SU-DHL-6 (cell line): Measurements from ENCODE around the gene DBN1.

ENCODE experiments used
- EZH2phosphoT487 ChIP-seq: fragments of 200-600 bp; sonication (generic), shearing (Covaris generic); conservative IDR thresholded peaks from 2 replicates; pipeline ENCODE4 v1.6.1; 2018; ENCODE audit warnings: mild to moderate bottlenecking, antibody characterized with exemption, low read length, moderate library complexity, mixed read lengths
- TF ChIP-seq, protein P1 (sequence below): fragments of 200-600 bp; sonication (generic); IDR thresholded peaks from one replicate; pipeline ENCODE4 v1.5.1; 2017; ENCODE audit warnings: antibody characterized with exemption, mild to moderate bottlenecking, low read length, moderate library complexity; ENCODE audit not compliant: insufficient read depth, poor library complexity, severe bottlenecking

DNA sequence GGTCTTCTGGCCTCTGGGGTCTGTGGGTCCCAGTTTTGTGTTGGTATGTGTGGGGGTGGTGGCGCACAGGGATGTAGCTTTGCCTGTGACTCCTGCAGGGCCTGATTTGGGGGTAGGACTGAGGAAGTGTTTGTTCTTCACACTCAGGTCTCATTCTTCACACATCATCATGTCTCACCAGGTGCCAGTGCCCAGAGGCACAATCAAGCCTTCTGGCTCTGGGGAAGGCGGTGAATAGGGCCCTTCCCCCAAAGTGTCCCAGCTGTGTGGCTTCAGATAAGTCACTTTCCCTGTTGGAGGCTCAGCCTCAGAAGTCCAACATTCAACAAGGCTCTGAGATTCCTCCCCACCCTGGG is 5.1 kb downstream of the DBN1 start:
- TF ChIP-seq, protein P1, sequence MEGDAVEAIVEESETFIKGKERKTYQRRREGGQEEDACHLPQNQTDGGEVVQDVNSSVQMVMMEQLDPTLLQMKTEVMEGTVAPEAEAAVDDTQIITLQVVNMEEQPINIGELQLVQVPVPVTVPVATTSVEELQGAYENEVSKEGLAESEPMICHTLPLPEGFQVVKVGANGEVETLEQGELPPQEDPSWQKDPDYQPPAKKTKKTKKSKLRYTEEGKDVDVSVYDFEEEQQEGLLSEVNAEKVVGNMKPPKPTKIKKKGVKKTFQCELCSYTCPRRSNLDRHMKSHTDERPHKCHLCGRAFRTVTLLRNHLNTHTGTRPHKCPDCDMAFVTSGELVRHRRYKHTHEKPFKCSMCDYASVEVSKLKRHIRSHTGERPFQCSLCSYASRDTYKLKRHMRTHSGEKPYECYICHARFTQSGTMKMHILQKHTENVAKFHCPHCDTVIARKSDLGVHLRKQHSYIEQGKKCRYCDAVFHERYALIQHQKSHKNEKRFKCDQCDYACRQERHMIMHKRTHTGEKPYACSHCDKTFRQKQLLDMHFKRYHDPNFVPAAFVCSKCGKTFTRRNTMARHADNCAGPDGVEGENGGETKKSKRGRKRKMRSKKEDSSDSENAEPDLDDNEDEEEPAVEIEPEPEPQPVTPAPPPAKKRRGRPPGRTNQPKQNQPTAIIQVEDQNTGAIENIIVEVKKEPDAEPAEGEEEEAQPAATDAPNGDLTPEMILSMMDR, result no peak
- no peak for TF ChIP-seq EZH2phosphoT487
